ENCODE data around the gene CAP1.

The CAP1 gene

GRCh38 chr1:40120128-40120527, 79.6 kb downstream of the CAP1 start:
- in situ Hi-C loops (cut with MboI; ENCODE audit: low sequenced_read_pairs, unreplicated experiment), result no loop called here
- DNase-seq (ENCODE audit: low spot score), result no peak
- no peak for TF ChIP-seq CTCF (IDR thresholded peaks at IDR 0.05; ENCODE audit: borderline replicate concordance, control extremely low read depth, extremely low read depth, insufficient read depth, missing control alignments)

Data from GM13976 (cell line).